HEK293 (cell line): ENCODE data around the gene PGAM5.

ENCODE experiments used
- HOXC10 ChIP-seq: sonication (generic); formaldehyde crosslinking; IDR thresholded peaks from 2 replicates; pipeline ENCODE4 v1.8.1; 2023; ENCODE audit warnings: mild to moderate bottlenecking, missing genetic modification reagents
- MYNN ChIP-seq: fragments of 450-650 bp; formaldehyde crosslinking; IDR thresholded peaks from 2 replicates; pipeline ENCODE4 v1.5.1; 2016; ENCODE audit warnings: missing biosample characterization, missing genetic modification characterization, borderline replicate concordance
- SETDB1 ChIP-seq: IDR thresholded peaks from one replicate; pipeline ENCODE4 v1.6.1; 2017; ENCODE audit warnings: mild to moderate bottlenecking, low read length, moderate library complexity, mixed read lengths; ENCODE audit not compliant: insufficient read length
- SP3 ChIP-seq: fragments of 450-650 bp; formaldehyde crosslinking; IDR thresholded peaks from 2 replicates; pipeline ENCODE4 v1.5.1; 2016; ENCODE audit warnings: missing biosample characterization, missing genetic modification characterization
- ZBTB1 ChIP-seq: fragments of 450-650 bp; formaldehyde crosslinking; IDR thresholded peaks from 2 replicates; pipeline ENCODE4 v1.5.1; 2016; ENCODE audit warnings: missing biosample characterization, missing genetic modification characterization
- ZBTB17 ChIP-seq: fragments of 450-650 bp; formaldehyde crosslinking; IDR thresholded peaks from 2 replicates; pipeline ENCODE4 v1.5.1; 2016; ENCODE audit warnings: missing biosample characterization, missing genetic modification characterization
- ZFP41 ChIP-seq: fragments of 450-650 bp; formaldehyde crosslinking; IDR thresholded peaks from 2 replicates; pipeline ENCODE4 v1.5.1; 2016; ENCODE audit warnings: missing biosample characterization, missing genetic modification characterization, borderline replicate concordance
- ZIC2 ChIP-seq: fragments of 450-650 bp; formaldehyde crosslinking; IDR thresholded peaks from 2 replicates; pipeline ENCODE4 v1.5.1; 2016; ENCODE audit warnings: missing biosample characterization, missing genetic modification characterization
- ZNF10 ChIP-seq: fragments of 450-650 bp; formaldehyde crosslinking; IDR thresholded peaks from 2 replicates; pipeline ENCODE4 v1.5.1; 2017; ENCODE audit warnings: missing biosample characterization, missing genetic modification characterization
- ZNF169 ChIP-seq: fragments of 450-650 bp; formaldehyde crosslinking; IDR thresholded peaks from 2 replicates; pipeline ENCODE4 v1.5.1; 2016; ENCODE audit warnings: missing biosample characterization, missing genetic modification characterization
- ZNF223 ChIP-seq: fragments of 450-650 bp; formaldehyde crosslinking; IDR thresholded peaks from 2 replicates; pipeline ENCODE4 v1.5.1; 2016; ENCODE audit warnings: missing biosample characterization, missing genetic modification characterization
- ZNF302 ChIP-seq: fragments of 450-650 bp; formaldehyde crosslinking; IDR thresholded peaks from 2 replicates; pipeline ENCODE4 v1.5.1; 2016; ENCODE audit warnings: missing biosample characterization, missing genetic modification characterization, low read depth
- ZNF404 ChIP-seq: fragments of 450-650 bp; formaldehyde crosslinking; IDR thresholded peaks from 2 replicates; pipeline ENCODE4 v1.5.1; 2017; ENCODE audit warnings: missing biosample characterization, missing genetic modification characterization
- ZNF423 ChIP-seq: fragments of 450-650 bp; formaldehyde crosslinking; IDR thresholded peaks from 2 replicates; pipeline ENCODE4 v1.5.1; 2016; ENCODE audit warnings: missing biosample characterization, missing genetic modification characterization
- ZNF514 ChIP-seq: fragments of 450-650 bp; formaldehyde crosslinking; IDR thresholded peaks from 2 replicates; pipeline ENCODE4 v1.5.1; 2016; ENCODE audit warnings: missing biosample characterization, missing genetic modification characterization
- ZNF530 ChIP-seq: fragments of 450-650 bp; formaldehyde crosslinking; IDR thresholded peaks from 2 replicates; pipeline ENCODE4 v1.5.1; 2016; ENCODE audit warnings: low read depth, missing biosample characterization, missing genetic modification characterization
- ZNF560 ChIP-seq: fragments of 450-650 bp; formaldehyde crosslinking; IDR thresholded peaks from 2 replicates; pipeline ENCODE4 v1.5.1; 2017; ENCODE audit warnings: missing biosample characterization, missing genetic modification characterization, borderline replicate concordance
- ZNF596 ChIP-seq: fragments of 450-650 bp; IDR thresholded peaks from 2 replicates; pipeline ENCODE4 v1.5.0; 2018; ENCODE audit warnings: missing biosample characterization, mild to moderate bottlenecking, missing genetic modification characterization, moderate library complexity
- ZNF610 ChIP-seq: fragments of 450-650 bp; formaldehyde crosslinking; IDR thresholded peaks from 2 replicates; pipeline ENCODE4 v1.5.1; 2016; ENCODE audit warnings: missing biosample characterization, missing genetic modification characterization, borderline replicate concordance
- ZNF664 ChIP-seq: fragments of 450-650 bp; formaldehyde crosslinking; IDR thresholded peaks from 2 replicates; pipeline ENCODE4 v1.5.1; 2016; ENCODE audit warnings: missing biosample characterization, missing genetic modification characterization
- ZNF707 ChIP-seq: fragments of 450-650 bp; formaldehyde crosslinking; IDR thresholded peaks from 2 replicates; pipeline ENCODE4 v1.5.1; 2016; ENCODE audit warnings: missing biosample characterization, missing genetic modification characterization
- ZNF791 ChIP-seq: fragments of 450-650 bp; formaldehyde crosslinking; IDR thresholded peaks from 2 replicates; pipeline ENCODE4 v1.5.1; 2016; ENCODE audit warnings: missing biosample characterization, missing genetic modification characterization
- TF ChIP-seq, protein P1 (sequence below): fragments of 450-650 bp; formaldehyde crosslinking; IDR thresholded peaks from 2 replicates; pipeline ENCODE4 v1.5.1; 2016; ENCODE audit warnings: missing biosample characterization, missing genetic modification characterization
- TF ChIP-seq, protein P2 (sequence below): fragments of 450-650 bp; formaldehyde crosslinking; IDR thresholded peaks from 2 replicates; pipeline ENCODE4 v1.5.1; 2016; ENCODE audit warnings: missing biosample characterization, missing genetic modification characterization, low read depth
- TF ChIP-seq, protein P3 (sequence below): fragments of 450-650 bp; formaldehyde crosslinking; IDR thresholded peaks from 2 replicates; pipeline ENCODE4 v1.5.1; 2016; ENCODE audit warnings: missing biosample characterization, missing genetic modification characterization
- TF ChIP-seq, protein P4 (sequence below): fragments of 450-650 bp; formaldehyde crosslinking; IDR thresholded peaks from 2 replicates; pipeline ENCODE4 v1.5.1; 2016; ENCODE audit warnings: missing biosample characterization, missing genetic modification characterization, borderline replicate concordance
- TF ChIP-seq, protein P5 (sequence below): fragments of 450-650 bp; formaldehyde crosslinking; IDR thresholded peaks from 2 replicates; pipeline ENCODE4 v1.5.1; 2016; ENCODE audit warnings: missing biosample characterization, missing genetic modification characterization

The PGAM5 gene

DNA sequence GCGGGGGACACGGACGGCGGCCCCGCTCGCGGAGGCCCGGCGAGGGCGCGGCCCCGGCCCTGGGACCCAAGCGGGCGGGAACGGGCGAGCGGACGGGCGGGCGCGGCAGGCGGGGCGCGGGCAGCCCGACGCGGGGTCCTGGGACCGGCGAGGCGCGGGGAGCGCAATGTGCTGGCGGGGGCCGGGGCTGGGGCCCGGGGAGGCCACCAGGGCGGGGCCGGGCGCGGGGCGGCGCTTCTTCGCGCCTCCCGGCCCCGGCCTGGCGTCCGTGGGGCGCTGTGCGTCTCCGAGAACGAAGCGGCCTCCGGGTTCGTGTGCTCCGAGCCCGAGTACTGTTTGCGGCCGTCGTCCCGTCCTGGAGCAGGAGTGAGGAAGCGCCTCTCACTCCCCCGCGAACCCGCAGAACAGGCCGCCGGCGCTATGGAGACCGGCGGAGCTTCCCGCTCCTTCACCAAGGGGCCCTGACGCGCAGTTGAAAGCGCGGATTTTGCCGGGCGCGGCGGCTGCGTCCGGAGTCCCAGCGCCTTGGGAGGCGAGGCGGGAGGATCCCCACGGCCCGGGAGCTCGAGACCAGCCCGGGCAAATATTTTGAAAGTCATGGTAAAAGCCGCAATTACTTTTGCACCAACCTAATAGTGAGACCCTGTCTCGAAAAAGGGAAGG lies 51.4 kb downstream of the PGAM5 start (continued):
- TF ChIP-seq, protein P1, sequence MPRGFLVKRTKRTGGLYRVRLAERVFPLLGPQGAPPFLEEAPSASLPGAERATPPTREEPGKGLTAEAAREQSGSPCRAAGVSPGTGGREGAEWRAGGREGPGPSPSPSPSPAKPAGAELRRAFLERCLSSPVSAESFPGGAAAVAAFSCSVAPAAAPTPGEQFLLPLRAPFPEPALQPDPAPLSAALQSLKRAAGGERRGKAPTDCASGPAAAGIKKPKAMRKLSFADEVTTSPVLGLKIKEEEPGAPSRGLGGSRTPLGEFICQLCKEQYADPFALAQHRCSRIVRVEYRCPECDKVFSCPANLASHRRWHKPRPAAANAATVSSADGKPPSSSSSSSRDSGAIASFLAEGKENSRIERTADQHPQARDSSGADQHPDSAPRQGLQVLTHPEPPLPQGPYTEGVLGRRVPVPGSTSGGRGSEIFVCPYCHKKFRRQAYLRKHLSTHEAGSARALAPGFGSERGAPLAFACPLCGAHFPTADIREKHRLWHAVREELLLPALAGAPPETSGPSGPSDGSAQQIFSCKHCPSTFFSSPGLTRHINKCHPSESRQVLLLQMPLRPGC (tag by site-specific recombination), result 0 out of 2 replicates have a peak, but pooled peaks have one; percentile 34
- no peak for TF ChIP-seq ZBTB1 (tag by site-specific recombination)
- peak; percentile 66; the same call in 1 of the 2 replicates for TF ChIP-seq ZNF10 (tag by site-specific recombination)
- no peak for TF ChIP-seq ZNF514 (tag by site-specific recombination)
- TF ChIP-seq ZNF664 (tag by site-specific recombination), result no peak
- peak; percentile 83 for TF ChIP-seq ZNF610 (tag by site-specific recombination)
- TF ChIP-seq ZIC2 (tag by site-specific recombination), result no peak
- TF ChIP-seq SP3 (tag by site-specific recombination), result peak; percentile 40
- TF ChIP-seq, protein P2, sequence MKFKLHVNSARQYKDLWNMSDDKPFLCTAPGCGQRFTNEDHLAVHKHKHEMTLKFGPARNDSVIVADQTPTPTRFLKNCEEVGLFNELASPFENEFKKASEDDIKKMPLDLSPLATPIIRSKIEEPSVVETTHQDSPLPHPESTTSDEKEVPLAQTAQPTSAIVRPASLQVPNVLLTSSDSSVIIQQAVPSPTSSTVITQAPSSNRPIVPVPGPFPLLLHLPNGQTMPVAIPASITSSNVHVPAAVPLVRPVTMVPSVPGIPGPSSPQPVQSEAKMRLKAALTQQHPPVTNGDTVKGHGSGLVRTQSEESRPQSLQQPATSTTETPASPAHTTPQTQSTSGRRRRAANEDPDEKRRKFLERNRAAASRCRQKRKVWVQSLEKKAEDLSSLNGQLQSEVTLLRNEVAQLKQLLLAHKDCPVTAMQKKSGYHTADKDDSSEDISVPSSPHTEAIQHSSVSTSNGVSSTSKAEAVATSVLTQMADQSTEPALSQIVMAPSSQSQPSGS, result no peak
- TF ChIP-seq ZBTB17, result peak; percentile 69
- 0 out of 2 replicates have a peak, but pooled peaks have one; percentile 44 for TF ChIP-seq HOXC10 (CRISPR knock-in tag)
- TF ChIP-seq ZNF707 (tag by site-specific recombination), result no peak
- no peak for TF ChIP-seq ZNF791 (tag by site-specific recombination)
- TF ChIP-seq ZNF596 (tag by site-specific recombination), result 0 out of 2 replicates have a peak, but pooled peaks have one; percentile 55
- no peak for TF ChIP-seq ZNF404 (tag by site-specific recombination)
- TF ChIP-seq MYNN (tag by site-specific recombination), result no peak
- no peak for TF ChIP-seq ZNF223 (tag by site-specific recombination)
- TF ChIP-seq, protein P3, sequence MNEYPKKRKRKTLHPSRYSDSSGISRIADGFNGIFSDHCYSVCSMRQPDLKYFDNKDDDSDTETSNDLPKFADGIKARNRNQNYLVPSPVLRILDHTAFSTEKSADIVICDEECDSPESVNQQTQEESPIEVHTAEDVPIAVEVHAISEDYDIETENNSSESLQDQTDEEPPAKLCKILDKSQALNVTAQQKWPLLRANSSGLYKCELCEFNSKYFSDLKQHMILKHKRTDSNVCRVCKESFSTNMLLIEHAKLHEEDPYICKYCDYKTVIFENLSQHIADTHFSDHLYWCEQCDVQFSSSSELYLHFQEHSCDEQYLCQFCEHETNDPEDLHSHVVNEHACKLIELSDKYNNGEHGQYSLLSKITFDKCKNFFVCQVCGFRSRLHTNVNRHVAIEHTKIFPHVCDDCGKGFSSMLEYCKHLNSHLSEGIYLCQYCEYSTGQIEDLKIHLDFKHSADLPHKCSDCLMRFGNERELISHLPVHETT, result peak; percentile 51; the same call in 1 of the 2 replicates
- no peak for TF ChIP-seq SETDB1
- TF ChIP-seq, protein P4, sequence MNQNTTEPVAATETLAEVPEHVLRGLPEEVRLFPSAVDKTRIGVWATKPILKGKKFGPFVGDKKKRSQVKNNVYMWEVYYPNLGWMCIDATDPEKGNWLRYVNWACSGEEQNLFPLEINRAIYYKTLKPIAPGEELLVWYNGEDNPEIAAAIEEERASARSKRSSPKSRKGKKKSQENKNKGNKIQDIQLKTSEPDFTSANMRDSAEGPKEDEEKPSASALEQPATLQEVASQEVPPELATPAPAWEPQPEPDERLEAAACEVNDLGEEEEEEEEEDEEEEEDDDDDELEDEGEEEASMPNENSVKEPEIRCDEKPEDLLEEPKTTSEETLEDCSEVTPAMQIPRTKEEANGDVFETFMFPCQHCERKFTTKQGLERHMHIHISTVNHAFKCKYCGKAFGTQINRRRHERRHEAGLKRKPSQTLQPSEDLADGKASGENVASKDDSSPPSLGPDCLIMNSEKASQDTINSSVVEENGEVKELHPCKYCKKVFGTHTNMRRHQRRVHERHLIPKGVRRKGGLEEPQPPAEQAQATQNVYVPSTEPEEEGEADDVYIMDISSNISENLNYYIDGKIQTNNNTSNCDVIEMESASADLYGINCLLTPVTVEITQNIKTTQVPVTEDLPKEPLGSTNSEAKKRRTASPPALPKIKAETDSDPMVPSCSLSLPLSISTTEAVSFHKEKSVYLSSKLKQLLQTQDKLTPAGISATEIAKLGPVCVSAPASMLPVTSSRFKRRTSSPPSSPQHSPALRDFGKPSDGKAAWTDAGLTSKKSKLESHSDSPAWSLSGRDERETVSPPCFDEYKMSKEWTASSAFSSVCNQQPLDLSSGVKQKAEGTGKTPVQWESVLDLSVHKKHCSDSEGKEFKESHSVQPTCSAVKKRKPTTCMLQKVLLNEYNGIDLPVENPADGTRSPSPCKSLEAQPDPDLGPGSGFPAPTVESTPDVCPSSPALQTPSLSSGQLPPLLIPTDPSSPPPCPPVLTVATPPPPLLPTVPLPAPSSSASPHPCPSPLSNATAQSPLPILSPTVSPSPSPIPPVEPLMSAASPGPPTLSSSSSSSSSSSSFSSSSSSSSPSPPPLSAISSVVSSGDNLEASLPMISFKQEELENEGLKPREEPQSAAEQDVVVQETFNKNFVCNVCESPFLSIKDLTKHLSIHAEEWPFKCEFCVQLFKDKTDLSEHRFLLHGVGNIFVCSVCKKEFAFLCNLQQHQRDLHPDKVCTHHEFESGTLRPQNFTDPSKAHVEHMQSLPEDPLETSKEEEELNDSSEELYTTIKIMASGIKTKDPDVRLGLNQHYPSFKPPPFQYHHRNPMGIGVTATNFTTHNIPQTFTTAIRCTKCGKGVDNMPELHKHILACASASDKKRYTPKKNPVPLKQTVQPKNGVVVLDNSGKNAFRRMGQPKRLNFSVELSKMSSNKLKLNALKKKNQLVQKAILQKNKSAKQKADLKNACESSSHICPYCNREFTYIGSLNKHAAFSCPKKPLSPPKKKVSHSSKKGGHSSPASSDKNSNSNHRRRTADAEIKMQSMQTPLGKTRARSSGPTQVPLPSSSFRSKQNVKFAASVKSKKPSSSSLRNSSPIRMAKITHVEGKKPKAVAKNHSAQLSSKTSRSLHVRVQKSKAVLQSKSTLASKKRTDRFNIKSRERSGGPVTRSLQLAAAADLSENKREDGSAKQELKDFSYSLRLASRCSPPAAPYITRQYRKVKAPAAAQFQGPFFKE (tag by site-specific recombination), result no peak
- no peak for TF ChIP-seq ZNF169 (tag by site-specific recombination)
- TF ChIP-seq ZNF423 (tag by site-specific recombination), result no peak
- no peak for TF ChIP-seq ZNF560
- TF ChIP-seq ZNF530, result no peak
- no peak for TF ChIP-seq ZFP41 (tag by site-specific recombination)
- no peak for TF ChIP-seq ZNF302 (tag by site-specific recombination)
- TF ChIP-seq, protein P5, sequence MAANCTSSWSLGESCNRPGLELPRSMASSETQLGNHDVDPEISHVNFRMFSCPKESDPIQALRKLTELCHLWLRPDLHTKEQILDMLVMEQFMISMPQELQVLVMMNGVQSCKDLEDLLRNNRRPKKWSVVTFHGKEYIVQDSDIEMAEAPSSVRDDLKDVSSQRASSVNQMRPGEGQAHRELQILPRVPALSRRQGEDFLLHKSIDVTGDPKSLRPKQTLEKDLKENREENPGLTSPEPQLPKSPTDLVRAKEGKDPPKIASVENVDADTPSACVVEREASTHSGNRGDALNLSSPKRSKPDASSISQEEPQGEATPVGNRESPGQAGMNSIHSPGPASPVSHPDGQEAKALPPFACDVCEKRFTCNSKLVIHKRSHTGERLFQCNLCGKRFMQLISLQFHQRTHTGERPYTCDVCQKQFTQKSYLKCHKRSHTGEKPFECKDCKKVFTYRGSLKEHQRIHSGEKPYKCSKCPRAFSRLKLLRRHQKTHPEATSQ (tag by site-specific recombination), result peak; percentile 61; the same call in 1 of the 2 replicates
